HG03066 (cell line): ENCODE results near the gene SRSF7.
"Not testable (repeated sequence)": the region's sequence is repeated elsewhere in the genome, so short reads cannot be mapped to it uniquely, and the experiment has no call there.

Experiments used
- ATAC-seq: cut with Tn5 transposase; IDR thresholded peaks from one replicate; pipeline ENCODE4 v1.9.1; 2021; ENCODE audit warnings: low read depth; ENCODE audit not compliant: unreplicated experiment

SRSF7 gene

DNA sequence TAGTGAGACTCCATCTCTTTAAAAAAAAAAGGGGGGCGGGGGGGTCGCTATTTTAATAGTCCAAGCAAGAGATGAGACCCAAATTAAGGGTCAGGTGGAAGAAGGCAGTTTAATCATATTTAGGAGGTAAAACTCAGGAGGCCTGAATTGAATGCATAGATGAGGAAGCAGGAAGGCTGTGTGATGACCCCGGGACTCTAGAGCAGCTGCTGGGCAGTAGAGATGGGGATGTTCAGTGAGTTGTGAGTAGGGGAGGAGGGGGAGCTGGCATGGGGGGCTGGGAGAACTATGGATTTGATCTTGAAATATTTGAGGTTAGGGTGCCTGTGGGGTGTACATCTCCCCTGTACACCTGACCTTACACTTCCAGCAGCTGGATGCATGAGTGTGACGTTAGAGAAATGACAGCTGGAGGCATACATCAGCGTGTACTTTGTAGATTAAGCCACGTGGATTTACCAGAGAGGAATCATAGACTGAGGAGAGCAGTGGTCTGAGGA lies 44.3 kb downstream of the SRSF7 start:
- ATAC-seq = no peak

DNA sequence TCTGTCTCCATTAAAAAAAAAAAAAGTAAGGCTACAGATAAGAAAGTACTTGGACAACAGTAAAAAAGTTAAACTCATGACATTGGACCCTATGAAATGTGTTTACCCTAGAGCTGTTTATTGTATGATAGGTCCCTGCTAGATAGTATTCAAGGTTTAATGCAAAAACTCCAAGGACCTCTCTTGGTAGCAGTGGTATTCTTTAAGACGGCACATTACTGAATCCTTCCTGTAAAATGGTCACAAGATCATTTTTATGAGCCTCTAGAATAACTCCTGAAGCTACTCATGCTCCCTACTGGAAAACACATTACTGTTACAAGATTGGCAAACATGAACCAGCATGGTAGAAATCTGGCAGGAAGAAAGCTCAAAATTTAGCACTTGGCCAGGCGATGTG lies 46.5 kb downstream of the SRSF7 start:
- no peak for ATAC-seq

DNA sequence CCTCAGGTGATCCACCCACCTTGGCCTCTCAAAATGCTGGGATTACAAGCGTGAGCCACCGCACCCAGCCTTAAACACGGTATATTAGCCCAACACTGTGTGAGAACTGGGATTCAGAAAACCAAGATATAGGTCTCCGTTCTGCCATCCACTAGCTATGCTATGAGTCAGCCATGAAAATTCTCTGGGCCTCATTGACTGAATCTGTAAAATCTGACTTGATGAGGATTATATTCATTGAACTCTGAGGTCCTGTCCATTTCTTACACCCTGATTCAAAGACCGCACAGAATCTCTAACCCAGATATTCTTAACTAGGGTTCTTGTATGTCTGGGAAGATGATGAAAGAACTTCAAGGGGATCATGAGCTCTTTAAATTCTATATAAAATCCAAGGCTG lies 47.8 kb downstream of the SRSF7 start:
- ATAC-seq = not testable (repeated sequence)

DNA sequence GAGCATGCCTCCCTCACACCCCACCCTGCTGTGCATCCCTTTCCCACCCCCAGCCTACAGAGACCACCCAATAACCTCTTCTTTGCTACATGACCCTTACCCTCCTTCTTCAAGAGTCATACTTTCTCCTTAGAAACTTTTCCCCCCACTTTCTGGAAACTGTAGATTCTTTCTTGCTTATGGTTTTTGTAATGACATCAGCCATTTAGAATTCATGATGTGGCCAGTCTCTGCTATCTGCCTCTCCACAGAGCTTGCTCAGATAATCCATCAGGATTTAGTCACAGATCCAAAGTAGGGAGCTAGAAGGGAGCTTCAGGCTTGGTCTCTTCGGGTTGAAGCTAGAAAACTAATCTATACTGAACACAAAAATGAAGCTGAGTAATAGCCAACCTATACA lies 48.7 kb downstream of the SRSF7 start:
- no peak for ATAC-seq

DNA sequence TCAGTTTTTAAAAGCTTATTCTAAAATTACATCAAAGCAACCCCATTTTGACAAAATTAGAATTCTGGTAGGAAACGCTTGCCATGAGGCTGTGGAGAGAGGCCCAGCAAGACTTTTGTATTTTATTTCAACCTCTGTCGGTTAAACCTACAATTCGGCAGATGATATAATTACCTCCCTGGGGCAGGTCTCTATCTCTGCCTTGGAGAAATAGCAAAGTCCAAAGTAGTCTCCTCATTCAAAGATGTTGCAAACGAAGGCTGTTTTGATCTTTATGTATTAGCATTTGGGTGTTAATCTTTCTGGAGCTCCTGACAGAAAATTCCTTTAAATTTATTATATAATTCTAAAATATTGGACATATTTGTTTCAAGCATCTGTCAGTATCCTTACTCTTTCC lies 49.6 kb downstream of the SRSF7 start:
- no peak for ATAC-seq

DNA sequence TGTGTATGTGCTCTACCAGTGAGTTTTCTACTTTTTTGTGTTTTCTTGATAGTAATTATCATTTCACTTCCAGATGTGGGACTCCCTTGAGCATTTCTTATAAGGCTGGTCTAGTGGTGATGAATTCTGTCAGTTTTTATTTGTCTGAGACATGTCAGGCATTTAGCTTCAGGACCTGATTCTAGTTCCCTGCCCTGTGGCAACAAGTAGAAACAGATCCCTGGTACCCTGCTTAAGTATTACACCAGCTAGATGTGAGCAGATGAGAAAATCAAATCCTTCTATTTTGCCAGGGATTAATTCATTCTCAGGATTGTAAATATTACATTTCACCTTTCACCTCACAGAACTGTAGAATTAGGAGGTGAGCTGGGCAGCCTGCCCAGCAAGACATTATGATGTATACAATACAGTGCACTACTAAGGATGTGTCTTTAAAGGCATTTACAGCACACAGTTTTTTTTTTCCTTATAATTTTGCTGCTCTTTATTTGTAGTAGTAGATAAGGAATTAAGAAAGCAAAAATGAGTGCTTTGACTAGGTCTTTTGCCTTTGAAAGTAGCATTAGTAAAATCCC lies 50.2 kb downstream of the SRSF7 start:
- ATAC-seq = no peak

DNA sequence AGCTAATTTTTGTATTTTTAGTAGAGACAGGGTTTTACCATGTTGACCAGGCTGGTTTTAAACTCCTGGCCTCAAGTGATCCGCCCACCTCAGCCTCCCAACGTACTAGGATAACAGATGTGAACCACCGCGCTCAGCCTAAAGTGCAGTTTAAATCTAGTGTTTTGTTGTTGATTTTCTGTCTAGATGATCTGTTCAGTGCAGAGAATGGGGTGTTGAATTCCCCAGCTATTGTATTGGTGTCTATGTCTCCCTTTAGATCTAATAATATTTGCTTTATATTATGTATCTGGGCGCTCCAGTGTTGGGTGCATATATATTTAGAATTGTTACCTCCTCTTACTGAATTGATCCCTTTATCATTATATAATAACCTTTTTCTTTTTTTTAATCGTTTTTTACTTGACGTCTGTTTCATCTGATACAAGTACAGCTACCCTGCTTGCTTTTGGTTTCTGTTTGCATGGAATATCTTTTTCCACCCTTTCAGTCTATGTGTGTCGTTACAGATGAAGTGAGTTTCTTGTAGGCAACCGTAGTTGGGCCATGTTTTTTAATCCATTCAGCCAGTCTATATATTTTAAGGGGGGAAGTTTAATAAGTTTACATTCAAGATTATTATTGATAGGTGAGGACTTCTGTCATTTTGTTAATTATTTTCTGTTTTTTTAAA lies 50.9 kb downstream of the SRSF7 start:
- ATAC-seq = no peak

DNA sequence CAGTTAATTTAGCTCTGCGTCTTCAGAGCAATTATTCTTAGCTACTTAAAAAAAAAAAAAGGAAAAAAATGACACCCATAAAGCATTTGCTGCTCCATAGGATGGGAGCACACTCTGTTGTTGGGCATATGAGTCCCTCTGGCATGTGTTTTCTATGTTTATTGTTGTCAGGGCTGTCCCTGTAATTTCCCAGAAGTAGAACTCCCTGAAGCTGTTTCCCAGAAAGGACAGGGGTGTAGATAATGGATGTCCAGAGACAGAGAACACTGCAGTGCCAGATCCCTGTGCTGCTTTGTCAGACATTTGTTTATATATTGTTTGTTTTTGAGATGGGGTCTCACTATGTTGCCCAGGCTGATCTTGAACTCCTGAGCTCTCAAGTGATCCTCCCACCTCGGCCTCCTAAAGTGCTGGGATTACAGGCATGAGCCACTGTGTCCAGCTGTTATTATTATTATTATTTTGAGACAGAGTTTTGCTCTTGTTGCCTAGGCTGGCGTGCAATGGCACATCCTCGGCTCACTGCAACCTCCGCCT lies 52.6 kb downstream of the SRSF7 start:
- ATAC-seq = no peak

DNA sequence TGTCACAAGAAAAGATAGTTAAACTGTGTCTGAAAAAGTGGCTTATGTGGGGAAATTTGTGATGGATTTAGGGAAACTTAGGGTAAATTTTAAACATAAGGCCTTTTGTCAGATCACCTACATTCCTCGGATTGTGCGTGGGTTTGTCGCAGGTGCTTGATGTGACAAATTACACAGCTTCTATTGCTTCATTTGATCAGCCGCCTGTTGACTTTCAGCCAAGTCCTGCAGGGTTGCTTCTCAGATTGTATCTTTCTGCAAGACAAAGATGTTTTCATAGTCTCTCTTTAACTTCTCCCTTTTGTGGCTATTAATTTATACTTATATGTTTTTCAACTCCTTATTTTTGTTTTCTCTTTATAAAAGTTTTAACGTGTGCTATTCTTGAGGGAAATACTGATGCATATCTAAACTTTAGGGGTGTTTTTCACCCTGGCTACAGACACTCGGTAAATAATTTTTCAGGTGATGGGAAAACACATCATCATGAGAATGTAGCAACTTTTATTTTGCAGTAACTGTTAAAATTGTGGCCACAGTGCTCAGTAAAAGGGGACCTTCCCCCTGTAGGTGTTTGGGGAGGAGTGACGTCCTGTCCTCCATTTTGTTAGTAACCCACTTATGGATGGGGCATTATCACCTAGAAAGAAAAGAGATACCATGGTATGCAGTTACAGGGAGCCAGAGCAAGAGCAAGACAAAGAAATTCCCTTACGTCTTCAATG lies 53.9 kb downstream of the SRSF7 start:
- no peak for ATAC-seq
